Measurements from ENCODE around the gene SKAP1.
"Not testable (repeated sequence)": the region's sequence is repeated elsewhere in the genome, so short reads cannot be mapped to it uniquely, and the experiment has no call there.

SKAP1 gene

DNA sequence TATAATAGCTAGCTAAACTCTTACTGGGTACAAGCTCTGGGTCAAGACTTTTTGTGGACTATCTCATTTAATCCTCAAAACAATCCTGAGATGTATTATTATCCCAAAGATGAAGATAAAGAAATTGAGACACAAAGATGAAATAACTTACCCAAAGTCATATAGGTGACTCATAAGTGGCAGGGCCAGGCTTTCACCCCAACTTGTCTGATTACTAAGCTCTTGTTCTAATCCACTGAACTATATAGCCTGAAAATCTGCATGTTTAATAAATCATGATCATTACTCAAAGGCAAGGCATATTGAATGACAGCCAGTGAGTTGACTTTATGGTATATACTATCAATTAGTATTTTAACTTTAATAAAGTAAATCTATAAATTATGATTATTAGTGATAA lies 77.4 kb downstream of the SKAP1 start:
- no peak for DNase-seq (ENCODE audit: low read depth)
- TF ChIP-seq, protein P1, sequence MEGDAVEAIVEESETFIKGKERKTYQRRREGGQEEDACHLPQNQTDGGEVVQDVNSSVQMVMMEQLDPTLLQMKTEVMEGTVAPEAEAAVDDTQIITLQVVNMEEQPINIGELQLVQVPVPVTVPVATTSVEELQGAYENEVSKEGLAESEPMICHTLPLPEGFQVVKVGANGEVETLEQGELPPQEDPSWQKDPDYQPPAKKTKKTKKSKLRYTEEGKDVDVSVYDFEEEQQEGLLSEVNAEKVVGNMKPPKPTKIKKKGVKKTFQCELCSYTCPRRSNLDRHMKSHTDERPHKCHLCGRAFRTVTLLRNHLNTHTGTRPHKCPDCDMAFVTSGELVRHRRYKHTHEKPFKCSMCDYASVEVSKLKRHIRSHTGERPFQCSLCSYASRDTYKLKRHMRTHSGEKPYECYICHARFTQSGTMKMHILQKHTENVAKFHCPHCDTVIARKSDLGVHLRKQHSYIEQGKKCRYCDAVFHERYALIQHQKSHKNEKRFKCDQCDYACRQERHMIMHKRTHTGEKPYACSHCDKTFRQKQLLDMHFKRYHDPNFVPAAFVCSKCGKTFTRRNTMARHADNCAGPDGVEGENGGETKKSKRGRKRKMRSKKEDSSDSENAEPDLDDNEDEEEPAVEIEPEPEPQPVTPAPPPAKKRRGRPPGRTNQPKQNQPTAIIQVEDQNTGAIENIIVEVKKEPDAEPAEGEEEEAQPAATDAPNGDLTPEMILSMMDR (IDR thresholded peaks at IDR 0.05; ENCODE audit: low read length, missing control alignments) = no peak
- no peak overlapping the region for H3K4me3 ChIP-seq (replicated peaks; ENCODE audit: low read depth, low read length)

DNA sequence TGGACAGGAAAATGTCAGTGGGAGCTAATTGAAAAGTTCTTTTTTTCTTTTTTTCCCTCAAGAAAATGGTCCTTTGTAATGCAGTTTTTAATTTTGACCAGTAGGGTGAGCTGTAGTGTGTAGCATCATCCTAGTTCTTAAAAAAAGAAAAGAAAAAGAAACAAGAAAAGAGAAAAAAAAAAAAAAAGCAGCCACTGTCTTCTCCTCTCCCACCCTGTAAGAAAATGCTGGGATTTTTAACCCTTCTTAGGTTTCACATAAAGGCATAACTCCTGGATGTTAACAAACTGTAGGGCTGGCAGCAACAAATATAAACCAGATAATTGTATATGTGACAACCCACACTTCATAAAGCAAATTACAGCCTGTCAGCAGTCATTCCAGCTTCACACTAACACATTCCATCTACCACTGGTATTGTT lies 78.1 kb downstream of the SKAP1 start:
- peak; percentile 70 for DNase-seq (ENCODE audit: low read depth)
- H3K4me3 ChIP-seq (replicated peaks; ENCODE audit: low read depth, low read length) = no peak overlapping the region
- TF ChIP-seq, protein P1 (IDR thresholded peaks at IDR 0.05; ENCODE audit: low read length, missing control alignments) = peak; percentile 61

DNA sequence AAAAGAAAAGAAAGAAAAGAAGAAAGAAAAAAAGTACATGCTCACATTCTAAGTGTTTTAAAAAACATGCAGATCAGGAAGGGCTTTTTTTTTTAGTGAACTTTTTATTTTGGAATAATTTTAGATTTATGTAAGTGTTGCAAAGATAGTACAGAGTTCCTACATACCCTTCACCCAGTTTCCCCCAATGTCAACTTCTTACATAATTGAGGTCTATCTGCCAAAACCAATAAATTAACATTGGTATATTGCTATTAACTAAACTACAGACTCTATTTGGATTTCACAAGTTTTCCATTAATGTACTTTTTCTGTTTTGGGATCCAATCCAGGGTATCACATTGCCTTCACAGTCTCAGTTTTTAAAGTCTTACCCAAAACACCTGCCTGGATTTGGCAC lies 81.7 kb downstream of the SKAP1 start:
- H3K4me3 ChIP-seq (replicated peaks; ENCODE audit: low read depth, low read length) = no peak overlapping the region
- TF ChIP-seq, protein P1 (IDR thresholded peaks at IDR 0.05; ENCODE audit: low read length, missing control alignments) = no peak
- no peak for DNase-seq (ENCODE audit: low read depth)

DNA sequence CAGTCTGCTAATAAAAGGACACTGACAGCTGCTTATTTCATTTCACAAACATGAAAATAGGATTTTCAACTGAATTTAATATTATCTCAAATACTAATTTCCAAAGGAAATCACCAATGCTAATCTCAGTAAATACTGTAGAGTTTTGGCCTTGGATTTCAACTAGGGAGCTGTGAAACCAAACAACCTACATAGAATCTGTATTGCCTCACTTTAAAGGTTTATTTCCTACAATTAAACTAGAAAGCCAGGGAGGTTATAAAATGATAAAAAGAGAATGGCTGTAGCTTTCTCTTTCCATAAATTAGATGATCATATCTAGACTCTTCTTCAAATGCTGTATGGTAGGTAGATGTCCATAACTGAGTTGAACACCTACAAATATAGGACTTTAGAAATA lies 82.8 kb downstream of the SKAP1 start:
- TF ChIP-seq, protein P1 (IDR thresholded peaks at IDR 0.05; ENCODE audit: low read length, missing control alignments) = no peak
- DNase-seq (ENCODE audit: low read depth) = no peak
- no peak overlapping the region for H3K4me3 ChIP-seq (replicated peaks; ENCODE audit: low read depth, low read length)

DNA sequence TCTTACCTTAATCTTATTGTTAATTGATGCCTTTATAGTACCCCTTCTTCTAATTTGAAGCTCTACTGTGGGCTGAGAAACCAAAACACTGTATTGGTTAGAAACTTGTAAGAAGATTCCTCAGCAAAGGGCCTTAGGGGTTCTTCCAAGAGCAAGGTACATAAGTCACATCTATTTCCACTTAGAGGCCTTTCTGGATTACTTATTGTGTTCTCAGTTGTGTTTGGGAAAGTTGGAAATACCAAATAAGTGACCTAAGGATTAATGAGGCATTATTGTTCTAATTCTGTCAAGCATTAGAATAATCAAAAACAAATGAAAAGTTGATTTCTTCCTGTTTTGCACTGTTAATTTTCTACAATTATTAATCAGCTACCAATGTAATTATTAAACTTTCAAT lies 85.8 kb downstream of the SKAP1 start:
- no peak for DNase-seq (ENCODE audit: low read depth)
- TF ChIP-seq, protein P1 (IDR thresholded peaks at IDR 0.05; ENCODE audit: low read length, missing control alignments) = no peak
- no peak overlapping the region for H3K4me3 ChIP-seq (replicated peaks; ENCODE audit: low read depth, low read length)

DNA sequence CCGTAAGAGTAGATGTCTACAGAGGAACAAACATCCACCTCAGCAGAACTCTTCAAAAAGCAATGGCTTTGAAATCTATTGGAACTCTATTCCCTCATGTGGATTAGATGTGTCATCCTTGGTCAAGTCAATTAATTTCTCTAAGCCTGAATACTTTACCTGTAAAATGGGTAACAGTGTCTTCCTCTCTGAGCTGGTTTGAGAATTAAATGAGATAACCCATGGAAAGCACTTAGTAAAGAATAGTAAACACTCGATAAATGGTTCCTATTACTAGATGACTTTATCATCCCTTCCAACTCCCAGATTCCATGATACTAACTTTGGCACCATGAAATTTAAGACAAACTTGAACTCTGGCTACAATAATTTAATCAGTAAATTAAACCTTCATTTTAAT lies 89.1 kb downstream of the SKAP1 start:
- no peak overlapping the region for H3K4me3 ChIP-seq (replicated peaks; ENCODE audit: low read depth, low read length)
- no peak for DNase-seq (ENCODE audit: low read depth)
- TF ChIP-seq, protein P1 (IDR thresholded peaks at IDR 0.05; ENCODE audit: low read length, missing control alignments) = no peak

DNA sequence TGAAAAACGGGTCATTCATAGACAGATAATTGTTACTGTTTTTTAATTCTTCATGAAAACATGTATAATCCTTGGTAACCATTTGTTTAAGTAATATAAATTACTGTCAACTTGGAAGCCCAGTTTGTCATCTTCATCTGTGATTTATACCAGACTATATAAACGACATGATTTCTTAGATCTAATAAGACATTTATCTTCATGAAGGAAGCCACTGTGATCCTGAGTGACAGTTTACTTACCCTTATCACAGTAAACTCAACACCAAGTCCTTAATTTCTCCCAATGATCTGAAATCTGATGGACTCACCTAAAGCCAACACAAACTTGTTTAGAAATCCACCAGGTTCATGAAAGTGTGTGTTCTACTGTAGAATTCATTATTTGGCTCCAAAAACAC lies 91.3 kb downstream of the SKAP1 start:
- TF ChIP-seq, protein P1 (IDR thresholded peaks at IDR 0.05; ENCODE audit: low read length, missing control alignments) = no peak
- H3K4me3 ChIP-seq (replicated peaks; ENCODE audit: low read depth, low read length) = no peak overlapping the region
- DNase-seq (ENCODE audit: low read depth) = no peak

DNA sequence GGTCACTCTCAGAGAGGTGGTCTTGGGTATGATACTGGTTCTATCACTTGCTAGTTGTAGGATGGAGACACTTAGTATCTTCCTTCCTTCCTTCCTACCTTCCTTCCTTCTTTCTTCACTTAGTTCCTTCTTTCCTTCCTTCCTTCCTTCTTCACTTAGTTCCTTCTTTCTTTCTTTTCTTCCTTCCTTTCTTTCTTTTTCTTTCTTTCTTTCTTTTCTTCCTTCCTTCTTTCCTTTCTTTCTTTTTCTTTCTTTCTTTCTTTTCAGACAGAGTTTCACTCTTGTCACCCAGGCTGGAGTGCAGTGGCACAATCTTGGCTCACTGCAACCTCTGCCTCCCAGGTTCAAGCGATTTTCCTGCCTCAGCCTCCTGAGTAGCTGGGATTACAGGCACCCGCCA lies 92.1 kb downstream of the SKAP1 start:
- H3K4me3 ChIP-seq (replicated peaks; ENCODE audit: low read depth, low read length); DNase-seq (ENCODE audit: low read depth): not testable (repeated sequence)

Measured in fibroblast of pulmonary artery (primary cell).